Posterior vena cava (tissue), 2 donors: Measurements from ENCODE around the gene ADAMTSL4. TPM values are rescaled to one million over a fixed set of nuclear protein-coding genes. Genes with fewer than 3 reads are reported as not detected.
A peak's percentile ranks its signal among the peaks of the same experiment; 100 is the strongest.

ENCODE experiments used
- DNase-seq: peaks from one replicate; pipeline ENCODE4 v3.0.0-alpha.2; 2020; ENCODE audit warnings: low spot score
- intact Hi-C, 2 donors: fragments of 100-400 bp; cut with DNase I; formaldehyde crosslinking; loops; one replicate each; pipeline versions ENCODE4 v1.14.1 to v1.14.2; 2022 to 2023
- microRNA-seq, 2 donors: library from miRNA; unstranded; fragments of <30 nt; microRNA quantifications; one replicate each; pipeline ENCODE4 v1.2.0, GENCODE V29; 2020 to 2021; ENCODE audit warnings: borderline microRNAs expressed in 2 of 2
- total RNA-seq, 2 donors: library from RNA; stranded (reverse); fragmentation: NEBNext Ultra II Directional; extraction: Animal tissue kit (Norgen Biotek cat#: 25700); gene quantifications; one replicate each; pipeline ENCODE4 v1.2.1, GENCODE V29; 2021
- donor health status: DM: yes; HTN: yes; CAD: no.
- donor health status: DM: yes; HTN: yes; CAD: no.

ADAMTSL4 gene
- total RNA-seq, 2 donors from 2014 or later: 79.6 to 99.6 TPM

DNA sequence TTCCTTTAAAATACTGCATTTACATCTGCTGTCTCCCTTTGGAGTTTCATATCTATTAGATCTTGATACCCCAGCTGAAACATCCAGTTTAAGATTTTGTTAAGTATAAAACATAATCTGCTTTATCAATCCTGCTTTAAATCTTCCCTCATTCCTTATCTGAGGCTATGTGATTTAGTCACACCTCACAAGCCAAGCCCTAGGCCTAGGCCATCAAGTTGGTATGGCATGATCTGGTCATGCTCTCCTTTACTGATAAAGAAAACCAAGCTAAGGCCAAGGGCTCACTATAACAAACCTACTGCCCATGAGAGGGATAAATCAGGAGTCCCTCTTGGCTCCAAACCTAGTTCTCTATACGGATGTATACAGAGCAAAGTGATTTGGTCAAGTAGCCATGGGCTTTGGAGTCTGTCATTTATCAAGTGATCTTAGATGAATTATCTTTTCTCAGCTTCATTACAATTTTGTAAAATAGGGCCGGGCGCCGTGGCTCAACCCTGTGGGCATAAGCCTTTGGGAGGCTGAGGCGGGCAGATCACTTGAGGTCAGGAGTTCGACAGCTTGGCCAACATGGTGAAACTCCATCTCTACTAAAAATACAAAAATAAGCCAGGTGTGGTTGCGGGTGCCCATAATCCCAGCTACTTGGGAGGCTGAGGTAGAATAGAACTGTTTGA, 57.4 kb downstream of the ADAMTSL4 start:
- DNase-seq: peak; percentile 62
- intact Hi-C loops: no loop called here

GRCh38 chr1:150609732-150610131, 60.5 kb downstream of the ADAMTSL4 start:
- intact Hi-C loops: no loop called here

More at GRCh38 chr1:150609732-150610131, 60.5 kb downstream of the ADAMTSL4 start:
- no peak for DNase-seq

Small RNAs within 50 kb of the gene (microRNA-seq; reads per million reads assigned to microRNA genes)
- gene MIR4257: 0 reads per million in 2 donors

Other genes starting within 250 kb of the ADAMTSL4 start
- gene PRPF3, start 227.9 kb upstream of the ADAMTSL4 start, total RNA-seq: 10 to 100 TPM; 32.4 to 39.3 TPM
- 10 to 100 TPM; 22.4 to 26.2 TPM for gene RPRD2, start 185.3 kb upstream of the ADAMTSL4 start, total RNA-seq
- gene TARS2, start 62.0 kb upstream of the ADAMTSL4 start, total RNA-seq: 10 to 100 TPM; 10.7 to 16.0 TPM
- gene ECM1, start 41.3 kb upstream of the ADAMTSL4 start, total RNA-seq: 10 to 100 TPM; 51.9 to 78.0 TPM
- not detected for gene FALEC, start 33.7 kb upstream of the ADAMTSL4 start, total RNA-seq
- 100 to 1,000 TPM; 210 to 267 TPM for gene MCL1, start 30.2 kb downstream of the ADAMTSL4 start, total RNA-seq
- 100 to 1,000 TPM; 149 to 156 TPM for gene ENSA, start 80.2 kb downstream of the ADAMTSL4 start, total RNA-seq
- gene GOLPH3L, start 147.7 kb downstream of the ADAMTSL4 start, total RNA-seq: 10 to 100 TPM; 19.0 to 20.1 TPM
- under 1 TPM; 0.33 to 0.65 TPM for gene HORMAD1, start 171.5 kb downstream of the ADAMTSL4 start, total RNA-seq
- 10 to 100 TPM; 50.2 to 89.2 TPM for gene CTSS, start 216.4 kb downstream of the ADAMTSL4 start, total RNA-seq